SK-N-SH treated with all-trans-retinoic acid at 6 μM for 48 hours (cell line): Measurements from ENCODE around the gene BATF3.

ENCODE experiments used
- ARNTL ChIP-seq: fragments of 450-650 bp; formaldehyde crosslinking; IDR thresholded peaks from 2 replicates; pipeline ENCODE4 v1.5.0; 2020; ENCODE audit warnings: low read depth, mild to moderate bottlenecking, moderate library complexity, borderline replicate concordance
- PATZ1 ChIP-seq: fragments of 250-450 bp; sonication (Bioruptor Pico); IDR thresholded peaks from 2 replicates; pipeline ENCODE4 v1.8.0; 2020; ENCODE audit warnings: mild to moderate bottlenecking, moderate library complexity, borderline replicate concordance
- RARB ChIP-seq: fragments of 250-450 bp; sonication (Bioruptor Pico); IDR thresholded peaks from 2 replicates; pipeline ENCODE4 v1.8.0; 2021; ENCODE audit warnings: mild to moderate bottlenecking, moderate library complexity
- TCF4 ChIP-seq: fragments of 250-450 bp; sonication (Bioruptor Pico); IDR thresholded peaks from 2 replicates; pipeline ENCODE4 v1.8.0; 2021; ENCODE audit warnings: mild to moderate bottlenecking, moderate library complexity, borderline replicate concordance
- ZNF8 ChIP-seq: fragments of 450-650 bp; formaldehyde crosslinking; IDR thresholded peaks from 2 replicates; pipeline ENCODE4 v1.5.0; 2020; ENCODE audit warnings: mild to moderate bottlenecking, moderate library complexity

GRCh38 chr1:212670882-212671281 is 28.8 kb downstream of the BATF3 start:
- TF ChIP-seq PATZ1 (CRISPR knock-in tag) = no peak
- no peak for TF ChIP-seq ARNTL
- no peak for TF ChIP-seq TCF4
- TF ChIP-seq ZNF8 (CRISPR knock-in tag) = no peak
- TF ChIP-seq RARB (CRISPR knock-in tag) = no peak
